ENCODE measurements around the gene SDC3. TPM values are rescaled to one million over a fixed set of nuclear protein-coding genes. Genes with fewer than 3 reads are reported as not detected.

SDC3 gene
- total RNA-seq, 4 donors from 2014 or later, result 47.1 to 78.9 (median 64.2) TPM

DNA sequence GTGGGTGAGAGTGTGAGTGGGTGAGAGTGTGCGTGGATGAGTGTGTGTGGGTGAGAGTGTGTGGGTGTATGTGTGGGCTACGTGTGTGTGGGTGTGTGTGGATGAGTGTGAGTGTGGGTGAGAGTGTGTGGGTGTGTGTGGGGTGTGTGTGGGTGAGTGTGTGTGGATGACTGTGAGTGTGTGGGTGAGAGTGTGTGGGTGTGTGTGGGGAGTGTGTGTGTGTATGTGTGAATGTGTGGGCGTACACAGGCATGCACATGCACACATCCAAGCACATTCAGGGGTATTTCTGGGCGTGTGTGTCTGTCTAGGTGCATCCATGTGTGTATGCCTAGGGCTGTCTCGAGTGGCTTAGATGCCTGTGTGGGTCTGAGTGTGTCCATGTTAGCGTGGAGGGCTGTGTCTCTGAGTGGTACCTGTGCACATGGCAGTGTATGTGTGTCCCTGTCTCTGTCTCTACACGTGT is 14.0 kb downstream of the SDC3 start:
- Histone ChIP-seq H3K27ac (peak overlapping the region in 2 of 4 donors; percentile 80 to 88), H3K4me1 (peaks cover 0 to 86% (median 26%) of the 10 kb centered on the region in 4 donors), H3K27me3 (no peaks in the 10 kb centered on the region), H3K9me3 (no peaks in the 10 kb centered on the region), H3K4me3 (no peak overlapping the region), H3K36me3 (no peaks in the 10 kb centered on the region)
- no peak for TF ChIP-seq EP300 (IDR thresholded peaks at IDR 0.05)
- no peak for TF ChIP-seq CTCF (IDR thresholded peaks at IDR 0.05)
- TF ChIP-seq POLR2A (IDR thresholded peaks at IDR 0.05), result no peak
- WGBS, 2 donors, result 56 to 67% methylated on average over 7 of the region's 7 CpGs
- DNase-seq (ENCODE audit: low spot score in 2 of 2), result no peak

DNA sequence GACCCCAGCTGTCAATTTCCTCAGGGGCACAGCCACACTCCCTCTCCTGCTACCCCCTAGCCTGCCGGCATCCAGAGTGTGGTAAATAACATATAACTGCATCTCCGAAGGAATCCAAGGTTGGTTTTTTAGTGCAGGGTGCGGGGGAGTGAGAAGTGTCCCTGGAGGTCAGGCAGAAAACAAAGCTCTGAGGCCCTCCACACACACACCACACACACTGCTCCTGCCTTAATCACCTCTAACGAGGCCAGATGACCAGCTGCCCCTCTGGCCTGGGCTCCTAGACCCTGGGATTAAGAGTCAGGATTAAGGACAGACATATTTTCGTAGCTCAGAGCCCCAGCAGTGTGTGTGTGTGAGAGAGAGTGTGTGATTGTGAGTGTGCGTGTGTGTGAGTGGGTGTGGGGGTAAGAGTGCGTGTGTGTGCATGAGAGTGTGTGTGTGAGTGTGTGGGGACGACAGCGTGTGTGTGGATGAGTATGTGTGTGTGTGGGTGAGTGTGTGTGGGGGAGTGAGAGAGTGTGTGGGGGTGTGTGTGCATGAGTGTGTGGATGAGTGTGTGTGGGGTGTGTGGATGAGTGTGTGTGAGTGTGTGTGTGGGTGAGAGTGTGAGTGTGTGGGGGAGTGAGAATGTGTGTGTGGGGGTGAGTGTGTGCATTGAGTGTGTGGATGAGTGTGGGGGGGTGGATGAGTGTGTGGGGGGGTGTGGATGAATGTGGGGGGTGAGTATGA is 14.6 kb downstream of the SDC3 start:
- Histone ChIP-seq H3K9me3 (no peaks in the 10 kb centered on the region), H3K27ac (peak overlapping the region in 2 of 4 donors; percentile 10 to 91), H3K36me3 (no peaks in the 10 kb centered on the region), H3K4me3 (no peak overlapping the region), H3K27me3 (no peaks in the 10 kb centered on the region), H3K4me1 (peaks cover 0 to 86% (median 24%) of the 10 kb centered on the region in 4 donors)
- 56 to 59% methylated on average over 9 of the region's 9 CpGs for WGBS, 2 donors
- no peak for TF ChIP-seq EP300 (IDR thresholded peaks at IDR 0.05)
- no peak for TF ChIP-seq CTCF (IDR thresholded peaks at IDR 0.05)
- TF ChIP-seq POLR2A (IDR thresholded peaks at IDR 0.05), result no peak
- DNase-seq (ENCODE audit: low spot score in 2 of 2), result no peak

DNA sequence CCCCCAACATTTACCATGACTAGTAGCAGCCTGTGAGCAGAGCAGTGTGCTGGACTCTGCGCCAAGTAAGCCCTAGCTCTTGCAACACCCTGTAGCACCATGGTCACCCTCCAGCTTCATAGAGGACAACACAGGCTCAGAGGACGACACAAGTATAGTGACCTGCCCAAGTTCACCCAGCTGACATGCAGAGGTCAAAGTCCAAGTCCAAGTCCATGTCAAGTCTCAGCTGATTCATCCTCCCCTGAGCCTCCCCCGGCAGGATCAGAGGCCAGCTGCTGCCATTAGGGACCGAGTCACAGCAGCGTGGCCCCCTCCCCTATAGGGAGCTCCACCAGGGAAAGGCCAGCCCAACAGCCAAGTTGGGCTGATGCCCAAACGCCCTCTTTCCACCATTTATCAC is 15.9 kb downstream of the SDC3 start:
- Histone ChIP-seq H3K27me3 (no peaks in the 10 kb centered on the region), H3K4me1 (peaks cover 0 to 86% (median 33%) of the 10 kb centered on the region in 4 donors), H3K36me3 (no peaks in the 10 kb centered on the region), H3K27ac (peak overlapping the region in 3 of 4 donors; percentile 17 to 91 (median 75)), H3K9me3 (no peaks in the 10 kb centered on the region), H3K4me3 (no peak overlapping the region)
- 63 to 72% methylated on average over 6 of the region's 6 CpGs for WGBS, 2 donors
- TF ChIP-seq POLR2A (IDR thresholded peaks at IDR 0.05), result no peak
- TF ChIP-seq CTCF (IDR thresholded peaks at IDR 0.05), result no peak
- TF ChIP-seq EP300 (IDR thresholded peaks at IDR 0.05), result no peak
- no peak for DNase-seq (ENCODE audit: low spot score in 2 of 2)

- H3K4me3 ChIP-seq, result no peak overlapping the region
- TF ChIP-seq EP300 (IDR thresholded peaks at IDR 0.05) (no peak), POLR2A (IDR thresholded peaks at IDR 0.05) (no peak), CTCF (IDR thresholded peaks at IDR 0.05) (no peak)
- H3K4me1 ChIP-seq, result peaks cover 0 to 87% (median 32%) of the 10 kb centered on the region in 4 donors
- no peaks in the 10 kb centered on the region for H3K27me3 ChIP-seq
- 74 to 86% methylated on average over 5 of the region's 5 CpGs for WGBS, 2 donors
- no peaks in the 10 kb centered on the region for H3K9me3 ChIP-seq
- H3K36me3 ChIP-seq, result no peaks in the 10 kb centered on the region
- no peak for DNase-seq (ENCODE audit: low spot score in 2 of 2)
- H3K27ac ChIP-seq, result peak overlapping the region in 3 of 4 donors; percentile 10 to 91 (median 75)
Measured at GRCh38 chr1:30891227-30891552, 17.4 kb downstream of the SDC3 start.

- no peak for TF ChIP-seq EP300 (IDR thresholded peaks at IDR 0.05)
- TF ChIP-seq POLR2A (IDR thresholded peaks at IDR 0.05), result no peak
- no peak for TF ChIP-seq CTCF (IDR thresholded peaks at IDR 0.05)
- peak overlapping the region in 3 of 4 donors; percentile 10 to 91 (median 75) for H3K27ac ChIP-seq
- no peaks in the 10 kb centered on the region for H3K9me3 ChIP-seq
- H3K27me3 ChIP-seq, result no peaks in the 10 kb centered on the region
- peaks cover 0 to 87% (median 32%) of the 10 kb centered on the region in 4 donors for H3K4me1 ChIP-seq
- no peaks in the 10 kb centered on the region for H3K36me3 ChIP-seq
- 52 to 56% methylated on average over 10 of the region's 10 CpGs for WGBS, 2 donors
- H3K4me3 ChIP-seq, result no peak overlapping the region
- DNase-seq (ENCODE audit: low spot score in 2 of 2), result no peak
Measured at GRCh38 chr1:30890502-30891226, 17.9 kb downstream of the SDC3 start.
